ENCODE measurements around the gene SCN3B. TPM values are rescaled to one million over a fixed set of nuclear protein-coding genes. Genes with fewer than 3 reads are reported as not detected.

The SCN3B gene
- total and polyA plus RNA-seq, 2 donors from 2014 or later: 0.43 to 2.8 TPM

- DNase-seq (no peak), FAIRE-seq (no peak)
- H3K4me3 ChIP-seq (ENCODE audit: low read length in 3 of 3): no peak overlapping the region
- no peaks in the 10 kb centered on the region for H3K27me3 ChIP-seq (ENCODE audit: control insufficient read depth, insufficient read depth, low read length)
- no peak overlapping the region for H3K9ac ChIP-seq (ENCODE audit: low read length in 3 of 3)
- H3K9me3 ChIP-seq (ENCODE audit: control insufficient read depth in 2 of 3, insufficient read depth in 1 of 3, low read length in 3 of 3): no peaks in the 10 kb centered on the region
- no peaks in the 10 kb centered on the region for H3K36me3 ChIP-seq (ENCODE audit: control insufficient read depth in 2 of 3, insufficient read depth in 3 of 3, low read length in 3 of 3)
- H3K27ac ChIP-seq (ENCODE audit: low read depth in 2 of 2, low read length in 2 of 2): no peak overlapping the region
- TF ChIP-seq CTCF (IDR thresholded peaks at IDR 0.05; ENCODE audit: borderline replicate concordance, extremely low read depth, insufficient read depth): no peak
- H3K4me1 ChIP-seq (ENCODE audit: control insufficient read depth in 2 of 3, insufficient read depth in 2 of 3, low read depth in 1 of 3, low read length in 3 of 3): no peaks in the 10 kb centered on the region
- intact Hi-C loops (cut with DNase I): loop anchor here (5.0 kb wide), 1 partner anchor 67 kb away; no protein-coding TSS in a partner anchor
These were observed 75.0 kb downstream of the SCN3B start for GRCh38 chr11:123579482-123579812.

Other genes with a start within 250 kb of the SCN3B start
- 4.4 TPM for gene GRAMD1B, start 224.4 kb downstream of the SCN3B start, total RNA-seq
- 18.2 TPM for gene GRAMD1B, start 224.4 kb downstream of the SCN3B start, polyA plus RNA-seq (ENCODE audit: insufficient read depth, low read depth, low replicate concordance)
- 9.8 TPM for gene ZNF202, start 87.0 kb upstream of the SCN3B start, total RNA-seq
- gene ZNF202, start 87.0 kb upstream of the SCN3B start, polyA plus RNA-seq (ENCODE audit: insufficient read depth, low read depth, low replicate concordance): 4.5 TPM
- not detected for gene OR6X1, start 99.9 kb upstream of the SCN3B start, total RNA-seq
- gene OR6X1, start 99.9 kb upstream of the SCN3B start, polyA plus RNA-seq (ENCODE audit: insufficient read depth, low read depth, low replicate concordance): not detected
- not detected for gene OR6M1, start 151.7 kb upstream of the SCN3B start, total RNA-seq
- not detected for gene OR6M1, start 151.7 kb upstream of the SCN3B start, polyA plus RNA-seq (ENCODE audit: insufficient read depth, low read depth, low replicate concordance)
- not detected for gene TMEM225, start 231.0 kb upstream of the SCN3B start, total RNA-seq
- gene TMEM225, start 231.0 kb upstream of the SCN3B start, polyA plus RNA-seq (ENCODE audit: insufficient read depth, low read depth, low replicate concordance): not detected
- gene OR8D4, start 247.5 kb upstream of the SCN3B start, total RNA-seq: not detected
- not detected for gene OR8D4, start 247.5 kb upstream of the SCN3B start, polyA plus RNA-seq (ENCODE audit: insufficient read depth, low read depth, low replicate concordance)